IMR-90 (cell line): ENCODE measurements around the gene NOS1AP. TPM values are rescaled to one million over a fixed set of nuclear protein-coding genes. Genes with fewer than 3 reads are reported as not detected.

ENCODE experiments used
- ATAC-seq: fragments of 200-7000 bp; cut with Tn5 transposase; 2 replicates; pipeline ENCODE4 v1.9.1; 2020; ENCODE audit warnings: low read depth, mild to moderate bottlenecking, moderate library complexity
- BruUV-seq: library from RNA; stranded (reverse); fragments of 400-500 nt; replicated peaks from 2 replicates; lab custom pipeline; 2021; lab: Mats Ljungman, UMichigan
- CTCF ChIA-PET: fragments of 300-600 bp; formaldehyde crosslinking; extraction: SDS; loops from one replicate; lab custom pipeline; 2021; ENCODE audit warnings: antibody characterized with exemption; lab: Yijun Ruan, JAX
- POLR2A ChIA-PET: fragments of 300-600 bp; sonication (Branson Sonifier 250); formaldehyde crosslinking; loops from one replicate; lab custom pipeline; 2022; ENCODE audit warnings: antibody characterized with exemption; ENCODE audit not compliant: unreplicated experiment; lab: Charles Lee
- DNase-seq: peaks from one replicate; pipeline ENCODE4 v3.0.0; 2013
- H2AFZ ChIP-seq: replicated peaks from 2 replicates; pipeline ENCODE3; 2013; ENCODE audit warnings: low read length, mild to moderate bottlenecking; ENCODE audit not compliant: poor library complexity
- H2AK5ac ChIP-seq: 2 replicates; pipeline ENCODE4 v1.6.1; 2013; ENCODE audit warnings: low read depth, low read length, inconsistent platforms
- H2AK9ac ChIP-seq: replicated peaks from 2 replicates; pipeline ENCODE3; 2013; ENCODE audit warnings: mild to moderate bottlenecking, low read depth, low read length, moderate library complexity; ENCODE audit not compliant: poor library complexity
- H2BK120ac ChIP-seq: 2 replicates; pipeline ENCODE4 v1.6.1; 2013; ENCODE audit warnings: low read depth, low read length, inconsistent platforms
- H2BK15ac ChIP-seq: 3 replicates; pipeline ENCODE4 v1.6.1; 2013; ENCODE audit warnings: low read depth, low read length, inconsistent platforms
- H2BK20ac ChIP-seq: 2 replicates; pipeline ENCODE4 v1.6.1; 2013; ENCODE audit warnings: low read depth, mild to moderate bottlenecking, inconsistent platforms, low read length, moderate library complexity
- H2BK5ac ChIP-seq: 2 replicates; pipeline ENCODE4 v1.6.1; 2013; ENCODE audit warnings: mild to moderate bottlenecking, low read depth, low read length, inconsistent platforms; ENCODE audit not compliant: poor library complexity, severe bottlenecking
- H3K14ac ChIP-seq: replicated peaks from 2 replicates; pipeline ENCODE4 v1.6.1; 2013; ENCODE audit warnings: low read depth, low read length, inconsistent platforms
- H3K18ac ChIP-seq: 2 replicates; pipeline ENCODE4 v1.6.1; 2013; ENCODE audit warnings: low read depth, low read length, control low read depth
- H3K23ac ChIP-seq: 2 replicates; pipeline ENCODE4 v1.6.1; 2013; ENCODE audit warnings: low read depth, low read length, inconsistent platforms
- H3K27ac ChIP-seq: 2 replicates; pipeline ENCODE4 v1.5.1; 2013; ENCODE audit warnings: mild to moderate bottlenecking, control low read depth, low read length; ENCODE audit not compliant: insufficient read depth
- H3K27me3 ChIP-seq: 2 replicates; pipeline ENCODE4 v1.6.1; 2013; ENCODE audit warnings: low read length; ENCODE audit not compliant: control insufficient read depth, insufficient read depth
- H3K36me3 ChIP-seq: 2 replicates; pipeline ENCODE4 v1.6.1; 2013; ENCODE audit warnings: low read length, mixed read lengths; ENCODE audit not compliant: control insufficient read depth, insufficient read depth
- H3K4ac ChIP-seq: 2 replicates; pipeline ENCODE4 v1.6.1; 2013; ENCODE audit warnings: low read depth, low read length, inconsistent platforms
- H3K4me1 ChIP-seq: 2 replicates; pipeline ENCODE4 v1.6.1; 2013; ENCODE audit warnings: low read length, mixed read lengths; ENCODE audit not compliant: control insufficient read depth, insufficient read depth
- H3K4me2 ChIP-seq: 2 replicates; pipeline ENCODE4 v1.6.1; 2013; ENCODE audit warnings: low read depth, mild to moderate bottlenecking, control low read depth, low read length, moderate library complexity
- H3K4me3 ChIP-seq: 2 replicates; pipeline ENCODE4 v1.5.1; 2013; ENCODE audit warnings: low read depth, mild to moderate bottlenecking, control low read depth, low read length, moderate library complexity; ENCODE audit not compliant: insufficient read depth
- H3K56ac ChIP-seq: 2 replicates; pipeline ENCODE4 v1.6.1; 2013; ENCODE audit warnings: low read length, inconsistent platforms; ENCODE audit not compliant: insufficient read depth; ENCODE audit errors: extremely low read depth
- H3K79me1 ChIP-seq, 2 experiments: 2 replicates each; pipeline ENCODE4 v1.6.1; 2013; ENCODE audit warnings: low read length in 2 of 2, inconsistent platforms in 1 of 2, low read depth in 1 of 2
- H3K9ac ChIP-seq: 2 replicates; pipeline ENCODE4 v1.6.1; 2013; ENCODE audit warnings: low read depth, low read length, control low read depth
- H3K9me1 ChIP-seq: 2 replicates; pipeline ENCODE4 v1.6.1; 2013; ENCODE audit warnings: low read length, inconsistent platforms; ENCODE audit not compliant: insufficient read depth
- H3K9me3 ChIP-seq: 2 replicates; pipeline ENCODE4 v1.6.1; 2013; ENCODE audit warnings: low read length; ENCODE audit not compliant: control insufficient read depth, insufficient read depth
- H4K20me1 ChIP-seq: 2 replicates; pipeline ENCODE4 v1.6.1; 2013; ENCODE audit warnings: low read length, inconsistent platforms; ENCODE audit not compliant: insufficient read depth
- H4K5ac ChIP-seq: 2 replicates; pipeline ENCODE4 v1.6.1; 2013; ENCODE audit warnings: mild to moderate bottlenecking, low read depth, low read length, control low read depth
- H4K8ac ChIP-seq, 2 experiments: 2 replicates each; pipeline ENCODE4 v1.6.1; 2013; ENCODE audit warnings: low read depth in 2 of 2, low read length in 2 of 2, control low read depth in 1 of 2, inconsistent platforms in 1 of 2
- H4K91ac ChIP-seq: 2 replicates; pipeline ENCODE4 v1.6.1; 2013; ENCODE audit warnings: low read depth, low read length, inconsistent platforms; ENCODE audit not compliant: insufficient read depth
- BHLHE40 ChIP-seq: fragments of 150-350 bp; IDR thresholded peaks from 2 replicates; pipeline ENCODE4 v1.6.1; 2016; ENCODE audit warnings: mild to moderate bottlenecking, low read depth, low read length
- CEBPB ChIP-seq: IDR thresholded peaks from 2 replicates; pipeline ENCODE4 v1.6.1; 2012; ENCODE audit warnings: low read depth, low read length, improper control_type of control experiment
- CHD1 ChIP-seq: IDR thresholded peaks from 2 replicates; pipeline ENCODE4 v1.6.1; 2012; ENCODE audit warnings: low read depth, low read length, improper control_type of control experiment
- CTCF ChIP-seq: conservative IDR thresholded peaks from 2 replicates; pipeline ENCODE4 v1.5.1; 2012; ENCODE audit warnings: mild to moderate bottlenecking, low read depth, low read length, improper control_type of control experiment
- ELK1 ChIP-seq: fragments of 150-350 bp; IDR thresholded peaks from 2 replicates; pipeline ENCODE4 v1.6.1; 2016; ENCODE audit warnings: low read depth, mild to moderate bottlenecking, low read length, moderate library complexity, borderline replicate concordance
- FOS ChIP-seq: fragments of 150-350 bp; IDR thresholded peaks from 2 replicates; pipeline ENCODE4 v1.6.1; 2016; ENCODE audit warnings: low read depth, low read length
- MAFK ChIP-seq: IDR thresholded peaks from 2 replicates; pipeline ENCODE4 v1.6.1; 2012; ENCODE audit warnings: low read depth, low read length, improper control_type of control experiment
- MAZ ChIP-seq: IDR thresholded peaks from 2 replicates; pipeline ENCODE4 v1.6.1; 2012; ENCODE audit warnings: low read depth, mild to moderate bottlenecking, low read length, improper control_type of control experiment, moderate library complexity, borderline replicate concordance
- MXI1 ChIP-seq: IDR thresholded peaks from 2 replicates; pipeline ENCODE4 v1.6.1; 2012; ENCODE audit warnings: low read depth, mild to moderate bottlenecking, low read length, moderate library complexity, borderline replicate concordance
- NFE2L2 ChIP-seq: fragments of 150-350 bp; IDR thresholded peaks from 2 replicates; pipeline ENCODE4 v1.6.1; 2016; ENCODE audit warnings: low read depth, mild to moderate bottlenecking, low read length
- POLR2A ChIP-seq: IDR thresholded peaks from 2 replicates; pipeline ENCODE4 v1.6.1; 2012; ENCODE audit warnings: mild to moderate bottlenecking, low read depth, low read length
- RAD21 ChIP-seq: IDR thresholded peaks from 2 replicates; pipeline ENCODE4 v1.6.1; 2012; ENCODE audit warnings: low read length, improper control_type of control experiment
- RCOR1 ChIP-seq: IDR thresholded peaks from 2 replicates; pipeline ENCODE4 v1.6.1; 2012; ENCODE audit warnings: mild to moderate bottlenecking, low read length, improper control_type of control experiment; ENCODE audit not compliant: insufficient replicate concordance
- RFX5 ChIP-seq: IDR thresholded peaks from 2 replicates; pipeline ENCODE4 v1.8.0; 2012; ENCODE audit warnings: low read depth, mild to moderate bottlenecking, low read length, moderate library complexity
- SMC3 ChIP-seq: fragments of 150-350 bp; IDR thresholded peaks from 2 replicates; pipeline ENCODE4 v1.6.1; 2016; ENCODE audit warnings: low read depth, mild to moderate bottlenecking, antibody characterized with exemption, low read length, moderate library complexity
- WGBS, 2 experiments: methylation state at CpG; one replicate each; pipeline versions ENCODE4 v1.1.5 to v1.1.7; 2013; ENCODE audit warnings: missing lambda C conversion rate in 2 of 2; ENCODE audit not compliant: insufficient read length in 1 of 2; ENCODE audit errors: extremely low coverage in 2 of 2; 5-methylcytosine and 5-hydroxymethylcytosine counted together
- dilution Hi-C: fragments of 300-500 bp; cut with HindIII; formaldehyde crosslinking; loops from one replicate; pipeline ENCODE4 v1.14.3; 2018; ENCODE audit warnings: low sequenced_read_pairs; ENCODE audit not compliant: unreplicated experiment
- in situ Hi-C: fragments of 300-500 bp; cut with MboI; formaldehyde crosslinking; loops from 3 replicates; pipeline ENCODE4 v1.14.3; 2019; ENCODE audit warnings: low sequenced_read_pairs, inconsistent platforms, mixed read lengths
- intact Hi-C: fragments of 100-400 bp; cut with micrococcal nuclease; formaldehyde crosslinking; loops from 2 replicates; pipeline ENCODE4 v1.10.0; 2022
- polyA plus RNA-seq, 3 experiments: library from polyadenylated mRNA; depleted of rRNA; stranded (reverse); fragments of >200 nt; gene quantifications; 2 replicates each; pipeline ENCODE4 v1.2.3, GENCODE V29; 2012; ENCODE audit warnings: low replicate concordance in 1 of 3
- total RNA-seq: library from RNA; depleted of rRNA; stranded (reverse); fragments of >200 nt; gene quantifications from 2 replicates; pipeline ENCODE4 v1.2.3, GENCODE V29; 2012
- TF ChIP-seq, protein P1 (sequence below): fragments of 150-350 bp; IDR thresholded peaks from 2 replicates; pipeline ENCODE4 v1.6.1; 2017; ENCODE audit warnings: mild to moderate bottlenecking, antibody characterized with exemption, low read length, low read depth

The NOS1AP gene
- total and polyA plus RNA-seq, 2 of the 4 experiments (the other 2 are of a cell fraction), result 0.18 to 0.19 TPM

DNA sequence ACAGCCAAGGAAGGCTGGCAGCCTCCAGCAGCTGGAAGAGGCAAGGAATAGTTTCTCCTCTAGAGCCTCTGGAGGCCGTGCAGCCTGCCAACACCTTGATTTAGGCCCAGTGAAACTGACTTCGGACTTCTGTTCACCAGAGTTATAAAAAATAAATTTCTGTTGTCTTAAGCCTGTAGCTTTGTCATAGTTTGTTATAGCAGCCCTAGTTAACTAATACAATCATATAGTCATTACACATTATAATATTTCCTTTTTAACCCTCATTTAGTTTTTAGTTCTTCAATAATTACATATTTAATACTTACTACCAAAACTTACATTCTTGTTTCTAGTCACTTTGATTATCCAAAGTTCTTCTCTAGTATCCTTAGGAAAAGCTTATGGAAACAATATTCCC lies 20.3 kb downstream of the NOS1AP start:
- no CpG with 5 or more reads among the region's 2 CpGs for WGBS, 2 experiments
- Histone ChIP-seq H3K18ac (no peak overlapping the region), H3K14ac (no peak overlapping the region), H3K9me3 (no peaks in the 10 kb centered on the region), H2AFZ (no peak overlapping the region), H3K9ac (no peak overlapping the region), H2AK5ac (no peak overlapping the region), H3K9me1 (no peaks in the 10 kb centered on the region), H2BK120ac (no peak overlapping the region), H2BK15ac (no peak overlapping the region), H3K23ac (no peak overlapping the region), H3K4me2 (no peak overlapping the region), H3K4ac (no peak overlapping the region), H4K91ac (no peak overlapping the region), H3K27me3 (peaks cover 5% of the 10 kb centered on the region), H3K27ac (no peak overlapping the region), H2BK5ac (no peak overlapping the region), H3K4me3 (no peak overlapping the region), H4K8ac (no peak overlapping the region), H2AK9ac (no peak overlapping the region), H3K56ac (no peak overlapping the region), H4K20me1 (no peaks in the 10 kb centered on the region), H4K5ac (no peak overlapping the region), H2BK20ac (no peak overlapping the region), H3K36me3 (no peaks in the 10 kb centered on the region), H3K4me1 (peaks cover 6% of the 10 kb centered on the region), H3K79me1 (no peaks in the 10 kb centered on the region)
- dilution Hi-C loops, result no loop called here
- BruUV-seq, result no TSS peak
- DNase-seq (no peak), ATAC-seq (no peak)
- CTCF ChIA-PET, result interaction anchor here (0.8 kb wide), 1 partner anchor 40 kb away, joined by 5 read pairs; no protein-coding TSS in a partner anchor
- POLR2A ChIA-PET, result no interaction called here
- intact Hi-C loops, result no loop called here
- in situ Hi-C loops, result no loop called here
- no peak for TF ChIP-seq SMC3
- no peak for TF ChIP-seq POLR2A
- TF ChIP-seq MXI1, result no peak
- TF ChIP-seq NFE2L2, result no peak
- TF ChIP-seq RAD21, result no peak
- no peak for TF ChIP-seq CTCF
- no peak for TF ChIP-seq BHLHE40
- no peak for TF ChIP-seq CEBPB
- TF ChIP-seq RCOR1, result no peak
- no peak for TF ChIP-seq CHD1
- TF ChIP-seq MAFK, result no peak
- TF ChIP-seq ELK1, result no peak
- TF ChIP-seq MAZ, result no peak
- no peak for TF ChIP-seq RFX5
- no peak for TF ChIP-seq FOS
- TF ChIP-seq, protein P1, sequence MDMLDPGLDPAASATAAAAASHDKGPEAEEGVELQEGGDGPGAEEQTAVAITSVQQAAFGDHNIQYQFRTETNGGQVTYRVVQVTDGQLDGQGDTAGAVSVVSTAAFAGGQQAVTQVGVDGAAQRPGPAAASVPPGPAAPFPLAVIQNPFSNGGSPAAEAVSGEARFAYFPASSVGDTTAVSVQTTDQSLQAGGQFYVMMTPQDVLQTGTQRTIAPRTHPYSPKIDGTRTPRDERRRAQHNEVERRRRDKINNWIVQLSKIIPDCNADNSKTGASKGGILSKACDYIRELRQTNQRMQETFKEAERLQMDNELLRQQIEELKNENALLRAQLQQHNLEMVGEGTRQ, result no peak
